Measurements from ENCODE around the gene CARF.

CARF gene

GRCh38 chr2:202944816-202945215 is 32.7 kb downstream of the CARF start:
- Histone ChIP-seq H3K36me3 (ENCODE audit: control insufficient read depth in 2 of 2, insufficient read depth in 1 of 2, low read length in 2 of 2) (no peaks in the 10 kb centered on the region), H3K4me3 (ENCODE audit: low read depth, low read length) (no peak overlapping the region), H3K9me3 (ENCODE audit: control insufficient read depth, insufficient read depth, low read depth, low read length) (no peaks in the 10 kb centered on the region), H3K4me1 (ENCODE audit: control insufficient read depth, insufficient read depth, low read length) (no peaks in the 10 kb centered on the region), H3K27ac (ENCODE audit: extremely low read depth, low read depth, low read length) (no peak overlapping the region)
- ChIA-PET POLR2A (no interaction called here), CTCF (no interaction called here)
- no peak for TF ChIP-seq ZNF561 (tag by site-specific recombination; IDR thresholded peaks at IDR 0.05; ENCODE audit: borderline replicate concordance)
- no peak for TF ChIP-seq ZNF280C (tag by site-specific recombination; IDR thresholded peaks at IDR 0.05)
- no peak for TF ChIP-seq ZBTB49 (tag by site-specific recombination; IDR thresholded peaks at IDR 0.05; ENCODE audit: low read depth)
- TF ChIP-seq ZSCAN30 (tag by site-specific recombination; IDR thresholded peaks at IDR 0.05): no peak
- no peak for TF ChIP-seq ZNF624 (tag by site-specific recombination; IDR thresholded peaks at IDR 0.05)
- TF ChIP-seq KLF10 (tag by site-specific recombination; IDR thresholded peaks at IDR 0.05): no peak
- TF ChIP-seq, protein P1, sequence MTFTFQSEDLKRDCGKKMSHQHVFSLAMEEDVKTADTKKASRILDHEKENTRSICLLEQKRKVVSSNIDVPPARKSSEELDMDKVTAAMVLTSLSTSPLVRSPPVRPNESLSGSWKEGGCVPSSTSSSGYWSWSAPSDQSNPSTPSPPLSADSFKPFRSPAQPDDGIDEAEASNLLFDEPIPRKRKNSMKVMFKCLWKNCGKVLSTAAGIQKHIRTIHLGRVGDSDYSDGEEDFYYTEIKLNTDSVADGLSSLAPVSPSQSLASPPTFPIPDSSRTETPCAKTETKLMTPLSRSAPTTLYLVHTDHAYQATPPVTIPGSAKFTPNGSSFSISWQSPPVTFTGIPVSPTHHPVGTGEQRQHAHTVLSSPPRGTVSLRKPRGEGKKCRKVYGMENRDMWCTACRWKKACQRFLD (tag by site-specific recombination; IDR thresholded peaks at IDR 0.05): no peak
- no peak for TF ChIP-seq PBX3 (CRISPR knock-in tag; IDR thresholded peaks at IDR 0.05)
- TF ChIP-seq, protein P2, sequence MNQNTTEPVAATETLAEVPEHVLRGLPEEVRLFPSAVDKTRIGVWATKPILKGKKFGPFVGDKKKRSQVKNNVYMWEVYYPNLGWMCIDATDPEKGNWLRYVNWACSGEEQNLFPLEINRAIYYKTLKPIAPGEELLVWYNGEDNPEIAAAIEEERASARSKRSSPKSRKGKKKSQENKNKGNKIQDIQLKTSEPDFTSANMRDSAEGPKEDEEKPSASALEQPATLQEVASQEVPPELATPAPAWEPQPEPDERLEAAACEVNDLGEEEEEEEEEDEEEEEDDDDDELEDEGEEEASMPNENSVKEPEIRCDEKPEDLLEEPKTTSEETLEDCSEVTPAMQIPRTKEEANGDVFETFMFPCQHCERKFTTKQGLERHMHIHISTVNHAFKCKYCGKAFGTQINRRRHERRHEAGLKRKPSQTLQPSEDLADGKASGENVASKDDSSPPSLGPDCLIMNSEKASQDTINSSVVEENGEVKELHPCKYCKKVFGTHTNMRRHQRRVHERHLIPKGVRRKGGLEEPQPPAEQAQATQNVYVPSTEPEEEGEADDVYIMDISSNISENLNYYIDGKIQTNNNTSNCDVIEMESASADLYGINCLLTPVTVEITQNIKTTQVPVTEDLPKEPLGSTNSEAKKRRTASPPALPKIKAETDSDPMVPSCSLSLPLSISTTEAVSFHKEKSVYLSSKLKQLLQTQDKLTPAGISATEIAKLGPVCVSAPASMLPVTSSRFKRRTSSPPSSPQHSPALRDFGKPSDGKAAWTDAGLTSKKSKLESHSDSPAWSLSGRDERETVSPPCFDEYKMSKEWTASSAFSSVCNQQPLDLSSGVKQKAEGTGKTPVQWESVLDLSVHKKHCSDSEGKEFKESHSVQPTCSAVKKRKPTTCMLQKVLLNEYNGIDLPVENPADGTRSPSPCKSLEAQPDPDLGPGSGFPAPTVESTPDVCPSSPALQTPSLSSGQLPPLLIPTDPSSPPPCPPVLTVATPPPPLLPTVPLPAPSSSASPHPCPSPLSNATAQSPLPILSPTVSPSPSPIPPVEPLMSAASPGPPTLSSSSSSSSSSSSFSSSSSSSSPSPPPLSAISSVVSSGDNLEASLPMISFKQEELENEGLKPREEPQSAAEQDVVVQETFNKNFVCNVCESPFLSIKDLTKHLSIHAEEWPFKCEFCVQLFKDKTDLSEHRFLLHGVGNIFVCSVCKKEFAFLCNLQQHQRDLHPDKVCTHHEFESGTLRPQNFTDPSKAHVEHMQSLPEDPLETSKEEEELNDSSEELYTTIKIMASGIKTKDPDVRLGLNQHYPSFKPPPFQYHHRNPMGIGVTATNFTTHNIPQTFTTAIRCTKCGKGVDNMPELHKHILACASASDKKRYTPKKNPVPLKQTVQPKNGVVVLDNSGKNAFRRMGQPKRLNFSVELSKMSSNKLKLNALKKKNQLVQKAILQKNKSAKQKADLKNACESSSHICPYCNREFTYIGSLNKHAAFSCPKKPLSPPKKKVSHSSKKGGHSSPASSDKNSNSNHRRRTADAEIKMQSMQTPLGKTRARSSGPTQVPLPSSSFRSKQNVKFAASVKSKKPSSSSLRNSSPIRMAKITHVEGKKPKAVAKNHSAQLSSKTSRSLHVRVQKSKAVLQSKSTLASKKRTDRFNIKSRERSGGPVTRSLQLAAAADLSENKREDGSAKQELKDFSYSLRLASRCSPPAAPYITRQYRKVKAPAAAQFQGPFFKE (tag by site-specific recombination; IDR thresholded peaks at IDR 0.05; ENCODE audit: borderline replicate concordance): no peak
- no peak for TF ChIP-seq ZFHX2 (tag by site-specific recombination; conservative IDR thresholded peaks at IDR 0.05)
- no peak for TF ChIP-seq EGR2 (tag by site-specific recombination; IDR thresholded peaks at IDR 0.05; ENCODE audit: low read depth)
- no peak for TF ChIP-seq MZF1 (tag by site-specific recombination; IDR thresholded peaks at IDR 0.05; ENCODE audit: borderline replicate concordance)
- no peak for TF ChIP-seq ZNF248 (tag by site-specific recombination; IDR thresholded peaks at IDR 0.05)

Measured in HEK293 (cell line).